Posterior vena cava (tissue), 2 donors: ENCODE results near the gene IFIT3. TPM values are rescaled to one million over a fixed set of nuclear protein-coding genes. Genes with fewer than 3 reads are reported as not detected.
"Not testable (repeated sequence)": the region's sequence is repeated elsewhere in the genome, so short reads cannot be mapped to it uniquely, and the experiment has no call there.

ENCODE experiments used
- DNase-seq: peaks from one replicate; pipeline ENCODE4 v3.0.0-alpha.2; 2020; ENCODE audit warnings: low spot score
- intact Hi-C, 2 donors: fragments of 100-400 bp; cut with DNase I; formaldehyde crosslinking; loops; one replicate each; pipeline versions ENCODE4 v1.14.1 to v1.14.2; 2022 to 2023
- total RNA-seq, 2 donors: library from RNA; stranded (reverse); fragmentation: NEBNext Ultra II Directional; extraction: Animal tissue kit (Norgen Biotek cat#: 25700); gene quantifications; one replicate each; pipeline ENCODE4 v1.2.1, GENCODE V29; 2021
- donor health status: DM: yes; HTN: yes; CAD: no.
- donor health status: DM: yes; HTN: yes; CAD: no.

IFIT3 gene
- total RNA-seq, 2 donors from 2014 or later, result 10.5 to 17.0 TPM

GRCh38 chr10:89350631-89351315 is 23.0 kb downstream of the IFIT3 start:
- intact Hi-C loops, result not testable (repeated sequence)
- DNase-seq, result peak; percentile 85

DNA sequence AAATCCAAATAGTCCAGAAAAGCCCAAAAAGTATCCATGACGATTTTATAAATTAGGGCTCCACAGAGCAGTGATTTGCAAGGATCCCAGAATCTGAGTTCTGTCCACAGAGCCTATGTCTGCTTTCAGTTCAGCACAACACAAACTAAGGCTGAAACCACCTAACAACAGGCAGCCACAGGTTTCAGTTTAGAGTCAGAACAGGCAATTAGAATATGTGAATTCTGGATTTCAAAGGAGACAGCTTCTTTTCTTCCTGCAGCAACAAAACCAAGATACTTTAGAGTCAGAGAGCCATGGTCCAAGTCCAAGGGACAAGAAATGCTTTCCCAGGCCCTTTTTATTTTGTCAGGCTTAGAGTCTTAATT is 23.6 kb downstream of the IFIT3 start:
- no peak for DNase-seq
- intact Hi-C loops, result no loop called here

- DNase-seq, result no peak
These were observed 24.2 kb downstream of the IFIT3 start for GRCh38 chr10:89351780-89352597.

DNA sequence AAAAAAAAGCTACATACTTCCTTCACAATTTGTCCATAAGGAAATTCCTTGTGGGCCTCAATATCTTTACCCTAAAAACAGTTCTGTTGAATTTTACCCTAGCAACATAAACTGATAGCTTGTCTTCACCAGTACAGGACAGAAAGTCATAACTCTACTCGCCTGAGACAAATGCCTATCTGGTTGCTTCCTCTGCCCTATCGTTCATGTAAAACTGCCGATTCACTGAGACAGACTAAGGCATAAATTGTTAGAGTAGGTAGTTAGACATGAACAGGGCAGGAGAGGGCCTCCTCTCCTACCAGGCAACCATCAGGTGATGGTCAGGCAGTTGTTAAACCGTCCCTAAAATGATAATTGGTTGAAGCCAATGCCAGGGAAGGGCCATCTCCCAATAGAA is 25.0 kb downstream of the IFIT3 start:
- intact Hi-C loops, result no loop called here
- no peak for DNase-seq

More at GRCh38 chr10:89351780-89352597, 24.2 kb downstream of the IFIT3 start:
- intact Hi-C loops, result no loop called here

- intact Hi-C loops, result no loop called here
- DNase-seq, result no peak
These were observed 27.7 kb downstream of the IFIT3 start for GRCh38 chr10:89355394-89355931.

DNA sequence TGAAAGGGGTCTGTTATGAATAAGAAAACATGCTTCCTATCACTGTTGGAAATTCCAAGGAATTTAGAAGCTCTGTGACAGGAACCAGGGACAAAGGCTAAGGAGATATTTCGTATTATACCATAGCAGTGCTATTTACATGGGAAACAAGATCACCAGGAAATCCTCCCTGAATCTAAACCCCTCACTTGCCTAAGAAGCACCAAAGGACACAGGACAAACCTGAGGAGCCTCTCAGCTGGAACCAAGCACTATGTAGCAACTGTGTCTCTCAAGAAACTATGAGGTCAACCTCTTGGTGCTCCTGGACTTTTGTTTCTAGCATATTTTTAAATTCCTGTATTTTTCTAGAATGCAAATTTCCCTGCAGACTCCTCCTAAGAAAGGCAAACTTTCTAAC is 29.3 kb downstream of the IFIT3 start:
- intact Hi-C loops, result no loop called here
- no peak for DNase-seq

DNA sequence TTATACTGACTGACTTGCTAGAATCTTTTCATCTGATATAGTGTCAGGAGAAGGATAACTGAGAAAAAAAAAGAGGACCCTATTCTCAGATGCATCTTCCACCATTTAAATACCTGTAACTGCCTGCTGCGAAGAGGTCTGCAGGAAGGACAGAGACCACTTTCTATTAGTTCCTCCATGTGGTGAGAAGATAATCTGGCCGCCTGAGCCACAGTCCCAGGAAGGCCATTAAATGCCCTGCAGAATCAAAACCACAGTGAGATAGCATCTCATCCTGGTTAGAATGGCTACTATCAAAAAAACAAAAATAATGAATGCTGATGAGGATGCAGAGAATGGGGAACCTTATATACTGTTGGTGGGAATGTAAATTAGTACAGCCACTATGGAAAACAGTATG is 30.2 kb downstream of the IFIT3 start:
- DNase-seq, result no peak
- intact Hi-C loops, result no loop called here

- intact Hi-C loops, result no loop called here
These were observed 32.4 kb downstream of the IFIT3 start for GRCh38 chr10:89360157-89360556.

DNA sequence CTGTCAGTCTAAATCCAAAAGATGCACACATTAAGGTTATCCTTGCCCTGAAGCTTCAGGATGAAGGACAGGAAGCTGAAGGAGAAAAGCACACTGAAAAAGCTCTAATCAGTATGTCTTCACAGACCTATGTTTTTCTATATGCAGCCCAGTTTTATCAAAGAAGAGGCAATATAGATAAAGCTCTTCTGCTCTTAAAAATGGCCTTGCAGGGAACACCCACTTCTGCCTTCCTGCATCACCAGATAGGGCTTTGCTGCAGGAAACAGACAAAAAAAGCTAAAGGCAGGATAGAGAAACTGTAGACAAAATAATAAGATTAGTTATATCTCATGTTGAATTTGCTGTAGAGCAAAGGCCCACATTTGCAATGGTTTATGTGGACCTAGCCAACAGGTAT is 35.1 kb downstream of the IFIT3 start:
- no peak for DNase-seq

More at GRCh38 chr10:89360157-89360556, 32.4 kb downstream of the IFIT3 start:
- DNase-seq, result no peak

DNA sequence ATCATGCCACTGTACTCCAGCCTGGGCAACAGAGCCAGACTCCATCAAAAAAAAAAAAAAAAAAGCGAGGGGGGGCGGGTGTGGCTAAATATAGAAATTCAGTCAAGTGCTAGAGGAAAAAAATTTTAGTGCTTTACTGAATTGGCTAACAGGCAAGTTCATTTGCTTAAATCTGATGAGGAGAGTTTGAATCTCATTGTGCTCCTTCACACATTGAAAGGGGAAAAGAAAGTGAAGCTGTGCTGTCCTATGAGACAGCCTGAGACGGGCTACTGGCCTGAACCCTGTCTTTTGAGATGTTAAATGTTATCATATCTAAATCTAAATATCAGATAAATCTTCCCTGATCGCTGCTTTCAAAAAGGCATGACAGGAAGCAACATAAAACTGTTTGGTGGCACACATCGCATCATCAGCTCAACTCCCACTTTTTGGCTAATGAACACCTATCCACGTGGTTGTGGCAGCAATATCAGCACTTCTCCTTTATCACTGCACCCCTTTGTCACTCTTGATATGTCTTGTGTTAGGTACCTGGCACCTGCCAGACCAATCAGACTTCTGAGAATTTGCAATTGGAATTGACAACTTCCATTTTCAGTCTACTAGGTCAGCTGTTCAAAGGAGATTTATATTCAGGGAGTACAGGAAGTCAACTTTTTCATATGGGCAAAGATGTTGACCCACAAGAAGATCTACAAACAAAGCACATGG is 36.1 kb downstream of the IFIT3 start:
- intact Hi-C loops, result no loop called here
- no peak for DNase-seq

More for the DNA sequence above, 35.1 kb downstream of the IFIT3 start:
- intact Hi-C loops, result no loop called here

DNA sequence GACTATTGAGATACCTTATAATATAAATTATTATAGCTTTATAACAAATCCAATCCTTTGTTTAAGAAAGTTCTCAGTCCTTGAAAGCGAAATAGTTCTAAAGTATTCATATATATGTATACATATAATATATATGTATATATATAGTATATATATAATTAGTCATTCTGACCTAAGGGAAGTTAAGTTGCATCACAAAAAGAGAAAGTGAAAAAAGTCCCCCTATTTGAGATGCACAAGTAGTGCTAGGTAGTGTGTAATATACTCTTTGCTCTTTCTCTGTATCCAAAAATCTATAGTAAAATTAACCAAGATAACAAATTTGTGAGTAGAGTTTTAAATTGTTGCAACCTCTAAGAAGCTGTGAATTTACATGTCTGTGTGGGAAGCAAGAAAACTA is 36.7 kb downstream of the IFIT3 start:
- intact Hi-C loops, result no loop called here
- no peak for DNase-seq

DNA sequence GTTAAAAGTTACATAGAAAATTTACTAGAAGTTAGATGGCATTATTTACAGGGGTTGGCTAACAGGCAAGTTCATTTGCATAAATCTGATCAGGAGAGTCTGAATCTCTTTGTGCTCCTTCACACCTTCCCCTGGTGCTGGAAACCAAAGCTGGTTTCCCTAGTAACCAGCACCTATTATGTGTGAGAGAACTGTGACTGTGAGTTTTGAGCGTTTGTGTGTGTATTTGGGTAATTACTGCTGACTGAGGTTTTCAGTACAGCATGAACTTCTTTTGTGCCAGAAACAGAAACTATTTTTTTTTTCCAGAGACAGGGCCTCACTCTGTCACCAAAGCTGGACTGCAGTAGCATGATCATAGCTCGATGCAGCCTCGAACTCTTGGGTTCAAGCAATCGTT is 39.7 kb downstream of the IFIT3 start:
- no peak for DNase-seq
- intact Hi-C loops, result no loop called here

DNA sequence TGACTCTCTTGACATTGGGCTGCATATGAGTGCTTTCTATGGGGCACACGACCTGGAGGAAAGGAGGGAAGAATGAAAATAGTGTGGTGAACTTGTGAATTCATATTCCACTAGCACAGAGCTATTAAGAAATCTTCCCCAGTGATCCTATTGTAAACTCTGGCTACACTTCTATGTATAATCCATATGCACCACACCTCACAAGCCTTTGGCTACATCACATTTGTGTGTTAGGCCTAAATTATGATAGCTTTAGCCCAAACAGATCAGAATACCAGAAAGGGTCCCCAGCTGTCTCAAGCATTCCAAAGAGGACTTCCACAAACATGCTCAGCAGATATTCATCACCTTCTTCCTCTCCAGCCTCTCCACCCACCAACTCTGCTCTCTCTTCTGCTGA is 40.3 kb downstream of the IFIT3 start:
- no peak for DNase-seq
- intact Hi-C loops, result no loop called here

GRCh38 chr10:89369156-89370105 is 41.6 kb downstream of the IFIT3 start:
- intact Hi-C loops, result loop anchor here in 1 of 2 donors (5.0 kb wide), 1 partner anchor 112 kb away; no protein-coding TSS in a partner anchor
- no peak for DNase-seq

DNA sequence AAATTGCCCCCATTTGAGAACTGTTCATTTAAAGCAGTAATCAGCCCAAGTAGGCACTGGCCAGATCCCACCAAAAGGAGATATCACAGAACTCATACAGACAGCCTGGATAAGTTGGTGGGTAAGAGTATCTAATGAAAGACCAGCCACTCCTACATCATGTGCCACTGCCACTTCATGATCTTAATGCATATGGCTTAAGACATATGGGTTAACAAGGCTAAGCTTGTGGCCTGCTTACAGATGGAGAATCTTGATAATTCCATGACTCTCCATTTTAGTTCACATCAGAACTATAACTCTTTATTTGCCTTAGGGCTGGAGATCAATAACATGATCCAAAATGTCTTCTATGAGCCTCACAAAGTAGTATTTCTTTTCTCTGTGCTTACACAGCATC is 43.3 kb downstream of the IFIT3 start:
- no peak for DNase-seq
- intact Hi-C loops, result loop anchor here in 1 of 2 donors (5.0 kb wide), 1 partner anchor 114 kb away; no protein-coding TSS in a partner anchor

DNA sequence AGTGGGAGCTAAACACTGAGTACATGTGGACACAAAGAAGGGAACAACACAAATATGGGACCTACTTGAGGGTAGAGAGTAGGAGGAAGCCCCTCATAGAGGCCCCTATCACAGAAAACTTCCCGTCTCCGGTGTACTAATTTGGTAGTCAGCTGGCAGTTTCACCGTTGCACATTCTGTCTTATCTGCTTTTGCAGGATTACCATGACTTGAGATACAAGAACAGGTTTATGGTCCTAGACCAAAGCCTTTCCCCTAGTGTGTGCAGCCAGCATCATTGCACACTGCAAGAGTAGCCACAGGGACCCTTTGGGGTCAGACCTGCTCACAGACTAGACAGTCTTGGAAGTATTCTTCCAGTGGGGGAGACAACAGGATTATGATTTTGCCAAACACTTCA is 44.2 kb downstream of the IFIT3 start:
- DNase-seq, result no peak
- intact Hi-C loops, result loop anchor here in 1 of 2 donors (5.0 kb wide), 1 partner anchor 115 kb away; no protein-coding TSS in a partner anchor

DNA sequence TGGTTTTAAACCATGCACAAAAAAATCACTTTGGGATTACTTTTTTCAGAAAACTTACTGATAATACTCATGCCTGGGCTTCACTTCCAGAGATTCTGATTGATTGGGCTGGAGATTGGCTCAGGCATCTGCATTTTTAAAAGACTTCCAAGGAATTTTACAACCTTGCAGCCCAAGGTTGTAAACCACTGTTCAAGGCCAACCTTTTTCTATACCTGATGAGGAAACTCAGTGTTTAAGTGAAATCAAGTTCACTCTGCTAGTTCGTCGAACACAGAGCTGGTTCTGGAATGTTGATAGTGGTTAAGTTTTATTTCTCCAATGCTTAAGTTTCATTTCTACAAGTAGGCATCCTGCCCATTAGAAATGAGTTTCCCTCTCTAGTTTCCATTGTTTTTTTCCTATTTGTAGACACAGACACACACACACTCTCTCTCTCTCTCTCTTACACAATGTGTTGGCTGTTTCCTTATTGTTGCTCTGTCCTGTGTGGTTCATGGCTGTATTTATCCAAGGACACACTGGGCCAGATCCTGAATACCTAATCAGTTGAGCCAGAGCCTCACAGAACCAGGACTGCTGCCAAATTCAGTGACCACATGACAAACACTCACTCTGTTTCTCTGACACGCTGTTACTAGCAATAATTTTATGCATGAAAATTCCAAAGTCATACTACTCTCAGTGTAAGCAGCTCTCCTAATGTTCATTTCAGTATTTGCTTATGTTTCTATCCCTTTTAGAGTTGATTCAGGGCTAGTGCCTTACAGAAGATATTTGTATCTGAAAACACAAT is 46.3 kb downstream of the IFIT3 start:
- DNase-seq, result peak; percentile 86
- intact Hi-C loops, result loop anchor here in 1 of 2 donors (5.0 kb wide), 1 partner anchor 117 kb away; no protein-coding TSS in a partner anchor

- DNase-seq, result no peak
These were observed 46.9 kb downstream of the IFIT3 start for GRCh38 chr10:89374713-89375141.

More at GRCh38 chr10:89374713-89375141, 46.9 kb downstream of the IFIT3 start:
- intact Hi-C loops, result loop anchor here in 1 of 2 donors (5.0 kb wide), 1 partner anchor 117 kb away; no protein-coding TSS in a partner anchor
